ENCODE data around the gene TMEM259.
A peak's percentile ranks its signal among the peaks of the same experiment; 100 is the strongest.

Gene TMEM259

GRCh38 chr19:982567-983170 lies 38.3 kb downstream of the TMEM259 start:
- DNase-seq = peak; percentile 61

- DNase-seq = no peak
Observed at GRCh38 chr19:980133-980998, 40.6 kb downstream of the TMEM259 start.

- DNase-seq = no peak
Observed at GRCh38 chr19:979318-979741, 41.6 kb downstream of the TMEM259 start.

- DNase-seq = no peak
Observed at GRCh38 chr19:977058-977464, 43.9 kb downstream of the TMEM259 start.

- DNase-seq = no peak
Observed at GRCh38 chr19:976476-976875, 44.4 kb downstream of the TMEM259 start.

GRCh38 chr19:974564-975257 lies 46.2 kb downstream of the TMEM259 start:
- no peak for DNase-seq

- no peak for DNase-seq
Observed at GRCh38 chr19:973726-974563, 47.0 kb downstream of the TMEM259 start.

GRCh38 chr19:972281-972680 lies 48.6 kb downstream of the TMEM259 start:
- DNase-seq = no peak

GRCh38 chr19:971795-972194 lies 49.1 kb downstream of the TMEM259 start:
- no peak for DNase-seq

GRCh38 chr19:970695-971094 lies 50.2 kb downstream of the TMEM259 start:
- no peak for DNase-seq

- no peak for DNase-seq
Observed at GRCh38 chr19:966485-967088, 54.3 kb downstream of the TMEM259 start.

- DNase-seq = no peak
Observed at GRCh38 chr19:964761-965694, 55.9 kb downstream of the TMEM259 start.

- no peak for DNase-seq
Observed at GRCh38 chr19:964116-964520, 56.8 kb downstream of the TMEM259 start.

- DNase-seq = no peak
Observed at GRCh38 chr19:963486-963951, 57.4 kb downstream of the TMEM259 start.

GRCh38 chr19:962683-963400 lies 58.1 kb downstream of the TMEM259 start:
- DNase-seq = no peak

GRCh38 chr19:961866-962620 lies 58.9 kb downstream of the TMEM259 start:
- DNase-seq = no peak

GRCh38 chr19:960601-960938 lies 60.4 kb downstream of the TMEM259 start:
- DNase-seq = no peak

- no peak for DNase-seq
Observed at GRCh38 chr19:960020-960419, 60.9 kb downstream of the TMEM259 start.

All from stimulated activated naive CD4-positive, alpha-beta T cell treated with Interleukin-2 at 50 U/mL for 16 hours (primary cell).